ENCODE measurements around the gene RPN2.

Gene RPN2

GRCh38 chr20:37219751-37220668 is 40.9 kb downstream of the RPN2 start:
- DNase-seq, result peak in 1 of 2 experiments; percentile 17

GRCh38 chr20:37220731-37221130 is 41.6 kb downstream of the RPN2 start:
- no peak for DNase-seq

- no peak for DNase-seq
Measured at GRCh38 chr20:37222086-37222485, 43.0 kb downstream of the RPN2 start.

GRCh38 chr20:37223053-37223452 is 43.9 kb downstream of the RPN2 start:
- DNase-seq, result no peak

- no peak for DNase-seq
Measured at GRCh38 chr20:37225146-37225545, 46.0 kb downstream of the RPN2 start.

GRCh38 chr20:37226889-37227288 is 47.8 kb downstream of the RPN2 start:
- DNase-seq, result no peak

GRCh38 chr20:37228082-37228481 is 49.0 kb downstream of the RPN2 start:
- no peak for DNase-seq

- DNase-seq, result no peak
Measured at GRCh38 chr20:37228656-37229055, 49.5 kb downstream of the RPN2 start.

GRCh38 chr20:37229357-37229756 is 50.2 kb downstream of the RPN2 start:
- peak; percentile 38 to 49 for DNase-seq

- DNase-seq, result no peak
Measured at GRCh38 chr20:37230200-37230599, 51.1 kb downstream of the RPN2 start.

GRCh38 chr20:37231947-37232630 is 53.0 kb downstream of the RPN2 start:
- peak in 1 of 2 experiments; percentile 34 for DNase-seq

GRCh38 chr20:37233548-37234253 is 54.6 kb downstream of the RPN2 start:
- peak; percentile 39 to 69 for DNase-seq

- DNase-seq, result no peak
Measured at GRCh38 chr20:37234254-37234581, 55.1 kb downstream of the RPN2 start.

GRCh38 chr20:37235065-37235464 is 55.9 kb downstream of the RPN2 start:
- DNase-seq, result no peak

GRCh38 chr20:37236462-37236861 is 57.3 kb downstream of the RPN2 start:
- DNase-seq, result no peak

- no peak for DNase-seq
Measured at GRCh38 chr20:37237656-37238055, 58.5 kb downstream of the RPN2 start.

- DNase-seq, result no peak
Measured at GRCh38 chr20:37238426-37238825, 59.3 kb downstream of the RPN2 start.

GRCh38 chr20:37238935-37239451 is 59.9 kb downstream of the RPN2 start:
- DNase-seq, result peak in 1 of 2 experiments; percentile 55

- DNase-seq, result peak; percentile 30 to 52
Measured at GRCh38 chr20:37240337-37241067, 61.4 kb downstream of the RPN2 start.

GRCh38 chr20:37242503-37242902 is 63.4 kb downstream of the RPN2 start:
- DNase-seq, result no peak

- no peak for DNase-seq
Measured at GRCh38 chr20:37243076-37243936, 64.2 kb downstream of the RPN2 start.
